HG02852 (cell line): ENCODE results near the gene HSPB9.
"Not testable (repeated sequence)": the region's sequence is repeated elsewhere in the genome, so short reads cannot be mapped to it uniquely, and the experiment has no call there.

ENCODE experiments used
- ATAC-seq: cut with Tn5 transposase; IDR thresholded peaks from one replicate; pipeline ENCODE4 v1.9.1; 2021; ENCODE audit warnings: mild to moderate bottlenecking, moderate library complexity; ENCODE audit not compliant: unreplicated experiment

The HSPB9 gene

GRCh38 chr17:42140690-42141089 is 18.1 kb downstream of the HSPB9 start:
- ATAC-seq = not testable (repeated sequence)

- no peak for ATAC-seq
Measured at GRCh38 chr17:42141382-42141781, 18.8 kb downstream of the HSPB9 start.

- no peak for ATAC-seq
Measured at GRCh38 chr17:42142371-42142896, 19.8 kb downstream of the HSPB9 start.

GRCh38 chr17:42143138-42143537 is 20.5 kb downstream of the HSPB9 start:
- not testable (repeated sequence) for ATAC-seq

GRCh38 chr17:42146911-42147607 is 24.5 kb downstream of the HSPB9 start:
- ATAC-seq = no peak

GRCh38 chr17:42153919-42154742 is 31.5 kb downstream of the HSPB9 start:
- ATAC-seq = no peak

GRCh38 chr17:42155614-42156045 is 33.0 kb downstream of the HSPB9 start:
- ATAC-seq = no peak

- no peak for ATAC-seq
Measured at GRCh38 chr17:42159796-42160530, 37.4 kb downstream of the HSPB9 start.

- ATAC-seq = no peak
Measured at GRCh38 chr17:42160531-42160910, 37.9 kb downstream of the HSPB9 start.

- no peak for ATAC-seq
Measured at GRCh38 chr17:42163113-42163512, 40.5 kb downstream of the HSPB9 start.

- ATAC-seq = no peak
Measured at GRCh38 chr17:42163696-42164407, 41.2 kb downstream of the HSPB9 start.

- no peak for ATAC-seq
Measured at GRCh38 chr17:42165751-42166150, 43.1 kb downstream of the HSPB9 start.

- ATAC-seq = no peak
Measured at GRCh38 chr17:42166196-42166763, 43.7 kb downstream of the HSPB9 start.

- no peak for ATAC-seq
Measured at GRCh38 chr17:42167807-42168206, 45.2 kb downstream of the HSPB9 start.

GRCh38 chr17:42169351-42169750 is 46.7 kb downstream of the HSPB9 start:
- ATAC-seq = no peak

- ATAC-seq = no peak
Measured at GRCh38 chr17:42171831-42172230, 49.2 kb downstream of the HSPB9 start.
